SH-SY5Y (cell line): ENCODE measurements around the gene MMP28.

Source experiments
- GATA2 ChIP-seq: IDR thresholded peaks from 2 replicates; pipeline ENCODE4 v1.6.1; 2011; ENCODE audit warnings: mild to moderate bottlenecking, low read depth, low read length
- GATA3 ChIP-seq: IDR thresholded peaks from 2 replicates; pipeline ENCODE4 v1.6.1; 2011; ENCODE audit warnings: low read depth, mild to moderate bottlenecking, low read length, moderate library complexity

GRCh38 chr17:35716173-35716572, 79.3 kb downstream of the MMP28 start:
- TF ChIP-seq GATA3 (no peak), GATA2 (no peak)
